Activated gamma-delta T cell treated with Interleukin-2 at 50 U/mL for 16 hours (primary cell): Measurements from ENCODE around the gene LDLRAD4.

ENCODE experiments used
- DNase-seq: peaks from one replicate; pipeline ENCODE4 v3.0.0-alpha.2; 2020

The LDLRAD4 gene

GRCh38 chr18:13440277-13441248 lies 222.0 kb downstream of the LDLRAD4 start:
- DNase-seq: no peak

GRCh38 chr18:13441736-13442135 lies 223.2 kb downstream of the LDLRAD4 start:
- DNase-seq: no peak

- no peak for DNase-seq
These were observed 223.9 kb downstream of the LDLRAD4 start for GRCh38 chr18:13442451-13442850.

GRCh38 chr18:13443552-13443951 lies 225.0 kb downstream of the LDLRAD4 start:
- DNase-seq: no peak

GRCh38 chr18:13444430-13445240 lies 226.1 kb downstream of the LDLRAD4 start:
- DNase-seq: no peak

- DNase-seq: no peak
These were observed 226.8 kb downstream of the LDLRAD4 start for GRCh38 chr18:13445241-13445897.

- DNase-seq: no peak
These were observed 227.5 kb downstream of the LDLRAD4 start for GRCh38 chr18:13446024-13446423.

- no peak for DNase-seq
These were observed 228.3 kb downstream of the LDLRAD4 start for GRCh38 chr18:13446610-13447461.

GRCh38 chr18:13447621-13448334 lies 229.2 kb downstream of the LDLRAD4 start:
- DNase-seq: no peak

- no peak for DNase-seq
These were observed 229.8 kb downstream of the LDLRAD4 start for GRCh38 chr18:13448335-13448795.

- DNase-seq: no peak
These were observed 231.1 kb downstream of the LDLRAD4 start for GRCh38 chr18:13449651-13450050.

- DNase-seq: no peak
These were observed 232.0 kb downstream of the LDLRAD4 start for GRCh38 chr18:13450289-13451212.

GRCh38 chr18:13451213-13451540 lies 232.6 kb downstream of the LDLRAD4 start:
- no peak for DNase-seq

- no peak for DNase-seq
These were observed 233.3 kb downstream of the LDLRAD4 start for GRCh38 chr18:13451661-13452387.

- no peak for DNase-seq
These were observed 233.8 kb downstream of the LDLRAD4 start for GRCh38 chr18:13452388-13452811.

- DNase-seq: no peak
These were observed 234.5 kb downstream of the LDLRAD4 start for GRCh38 chr18:13452871-13453680.

- no peak for DNase-seq
These were observed 235.2 kb downstream of the LDLRAD4 start for GRCh38 chr18:13453714-13454113.

- DNase-seq: no peak
These were observed 236.0 kb downstream of the LDLRAD4 start for GRCh38 chr18:13454363-13455150.
